C4-2B (cell line): ENCODE results near the gene CRB1.

ENCODE experiments used
- ZFX ChIP-seq: fragments of 450-650 bp; IDR thresholded peaks from 2 replicates; pipeline ENCODE4 v1.6.1; 2017
- TF ChIP-seq, protein P1 (sequence below): fragments of 450-650 bp; conservative IDR thresholded peaks from 2 replicates; pipeline ENCODE4 v1.5.1; 2017; ENCODE audit warnings: mild to moderate bottlenecking

DNA sequence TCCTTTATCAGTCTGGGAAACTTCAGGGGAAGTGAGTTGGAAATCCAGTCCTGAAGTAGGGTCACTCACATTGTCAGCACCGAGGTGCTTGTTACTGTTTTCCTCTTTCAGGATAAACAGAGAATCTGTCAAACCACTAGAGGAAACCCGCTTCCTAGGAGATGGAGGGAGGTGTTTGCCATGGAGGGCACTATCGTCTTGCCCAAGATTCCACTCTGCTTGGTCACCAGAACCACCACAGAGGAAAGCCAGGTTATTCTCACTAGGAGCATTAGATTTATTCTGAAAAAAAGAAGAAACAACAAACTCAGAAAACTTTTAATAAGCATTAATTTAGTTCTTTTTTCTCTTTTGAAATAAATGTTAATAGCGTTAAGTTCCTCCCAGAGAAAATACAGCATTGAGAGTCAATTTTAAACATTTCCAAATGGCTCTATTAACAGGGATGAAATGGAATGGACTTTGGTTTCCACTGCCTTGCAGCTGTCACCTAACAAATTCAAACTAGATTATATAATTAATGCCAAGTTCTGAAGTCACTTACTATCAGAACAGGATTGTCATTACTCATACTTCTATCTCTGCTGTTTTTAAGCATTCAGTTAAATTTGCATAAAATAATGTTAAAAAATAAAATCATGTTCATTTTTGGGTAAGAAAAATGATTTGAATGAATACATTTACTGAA is 242.8 kb downstream of the CRB1 start:
- TF ChIP-seq, protein P1, sequence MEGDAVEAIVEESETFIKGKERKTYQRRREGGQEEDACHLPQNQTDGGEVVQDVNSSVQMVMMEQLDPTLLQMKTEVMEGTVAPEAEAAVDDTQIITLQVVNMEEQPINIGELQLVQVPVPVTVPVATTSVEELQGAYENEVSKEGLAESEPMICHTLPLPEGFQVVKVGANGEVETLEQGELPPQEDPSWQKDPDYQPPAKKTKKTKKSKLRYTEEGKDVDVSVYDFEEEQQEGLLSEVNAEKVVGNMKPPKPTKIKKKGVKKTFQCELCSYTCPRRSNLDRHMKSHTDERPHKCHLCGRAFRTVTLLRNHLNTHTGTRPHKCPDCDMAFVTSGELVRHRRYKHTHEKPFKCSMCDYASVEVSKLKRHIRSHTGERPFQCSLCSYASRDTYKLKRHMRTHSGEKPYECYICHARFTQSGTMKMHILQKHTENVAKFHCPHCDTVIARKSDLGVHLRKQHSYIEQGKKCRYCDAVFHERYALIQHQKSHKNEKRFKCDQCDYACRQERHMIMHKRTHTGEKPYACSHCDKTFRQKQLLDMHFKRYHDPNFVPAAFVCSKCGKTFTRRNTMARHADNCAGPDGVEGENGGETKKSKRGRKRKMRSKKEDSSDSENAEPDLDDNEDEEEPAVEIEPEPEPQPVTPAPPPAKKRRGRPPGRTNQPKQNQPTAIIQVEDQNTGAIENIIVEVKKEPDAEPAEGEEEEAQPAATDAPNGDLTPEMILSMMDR, result no peak
- no peak for TF ChIP-seq ZFX
